ENCODE measurements around the gene ARL5A. TPM values are rescaled to one million over a fixed set of nuclear protein-coding genes. Genes with fewer than 3 reads are reported as not detected.

The ARL5A gene
- total RNA-seq, 2 experiments from 2014 or later: 78.1 to 91.4 TPM

DNA sequence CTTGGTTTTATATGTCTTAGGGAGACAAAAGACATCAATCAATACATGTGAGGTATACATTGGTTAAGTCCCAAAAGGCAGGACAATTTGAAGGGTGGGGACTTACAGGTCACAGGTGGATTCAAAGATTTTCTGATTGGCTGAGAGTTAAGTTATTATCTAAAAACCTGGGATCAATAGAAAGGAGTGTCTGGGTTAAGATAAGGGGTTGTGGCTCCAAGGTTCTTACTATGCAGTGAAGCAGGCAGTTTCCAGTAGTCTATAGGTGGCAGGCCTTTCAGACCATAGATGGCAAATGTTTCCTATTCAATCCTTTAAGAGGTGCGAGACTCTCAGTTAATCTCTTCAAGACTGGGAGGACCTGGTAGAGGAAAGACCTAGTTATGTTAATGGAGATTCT is 51.9 kb downstream of the ARL5A start:
- H3K4me2 ChIP-seq (ENCODE audit: low read length): no peak overlapping the region
- no peak overlapping the region for H2AFZ ChIP-seq (ENCODE audit: low read length)
- peaks cover 19% of the 10 kb centered on the region for H3K36me3 ChIP-seq (ENCODE audit: insufficient read depth, low read length)
- H4K20me1 ChIP-seq (ENCODE audit: insufficient read depth, low read length): no peaks in the 10 kb centered on the region
- H3K4me1 ChIP-seq (ENCODE audit: insufficient read depth, low read length, poor library complexity, severe bottlenecking): peaks cover 33% of the 10 kb centered on the region
- 0 out of 2 replicates have a peak, but pooled peaks cover 4% of the 10 kb centered on the region for H3K9me3 ChIP-seq (ENCODE audit: low read length)
- no peaks in the 10 kb centered on the region for H3K9me2 ChIP-seq (ENCODE audit: insufficient read depth, low read length)
- CTCF ChIA-PET (ENCODE audit: unreplicated experiment): no interaction called here
- BruUV-seq (replicated peaks): no TSS peak
- no peak overlapping the region for H3K27ac ChIP-seq (ENCODE audit: low read depth, low read length, poor library complexity, severe bottlenecking)
- no peak for DNase-seq (ENCODE audit: low spot score)
- no peak overlapping the region for H3K4me3 ChIP-seq (ENCODE audit: low read depth, low read length, poor library complexity, severe bottlenecking)
- intact Hi-C loops (cut with micrococcal nuclease; ENCODE audit: unreplicated experiment): no loop called here
- TF ChIP-seq CTCF (conservative IDR thresholded peaks at IDR 0.05; ENCODE audit: low read length) (no peak), EZH2phosphoT487 (IDR thresholded peaks at IDR 0.05; ENCODE audit: borderline replicate concordance, low read depth, low read length) (no peak)
- POLR2A ChIA-PET: no interaction called here
- no peaks in the 10 kb centered on the region for H3K79me2 ChIP-seq (ENCODE audit: insufficient read depth, low read depth, low read length)

GRCh38 chr2:151775057-151775740 is 53.0 kb downstream of the ARL5A start:
- Histone ChIP-seq H3K4me1 (ENCODE audit: insufficient read depth, low read length, poor library complexity, severe bottlenecking) (peaks cover 45% of the 10 kb centered on the region), H4K20me1 (ENCODE audit: insufficient read depth, low read length) (no peaks in the 10 kb centered on the region), H3K4me2 (ENCODE audit: low read length) (peak overlapping the region; percentile 36), H3K9me2 (ENCODE audit: insufficient read depth, low read length) (no peaks in the 10 kb centered on the region), H2AFZ (ENCODE audit: low read length) (peak overlapping the region; percentile 21; the same call in 1 of the 2 replicates), H3K27ac (ENCODE audit: low read depth, low read length, poor library complexity, severe bottlenecking) (no peak overlapping the region), H3K9me3 (ENCODE audit: low read length) (0 out of 2 replicates have a peak, but pooled peaks cover 4% of the 10 kb centered on the region), H3K4me3 (ENCODE audit: low read depth, low read length, poor library complexity, severe bottlenecking) (no peak overlapping the region), H3K36me3 (ENCODE audit: insufficient read depth, low read length) (peaks cover 18% of the 10 kb centered on the region), H3K79me2 (ENCODE audit: insufficient read depth, low read depth, low read length) (no peaks in the 10 kb centered on the region)
- DNase-seq (ENCODE audit: low spot score): no peak
- TF ChIP-seq CTCF (conservative IDR thresholded peaks at IDR 0.05; ENCODE audit: low read length) (no peak), EZH2phosphoT487 (IDR thresholded peaks at IDR 0.05; ENCODE audit: borderline replicate concordance, low read depth, low read length) (no peak)
- CTCF ChIA-PET (ENCODE audit: unreplicated experiment): no interaction called here
- POLR2A ChIA-PET: no interaction called here
- no TSS peak for BruUV-seq (replicated peaks)
- intact Hi-C loops (cut with micrococcal nuclease; ENCODE audit: unreplicated experiment): no loop called here

GRCh38 chr2:151774506-151774905 is 53.7 kb downstream of the ARL5A start:
- peaks cover 21% of the 10 kb centered on the region for H3K36me3 ChIP-seq (ENCODE audit: insufficient read depth, low read length)
- intact Hi-C loops (cut with micrococcal nuclease; ENCODE audit: unreplicated experiment): no loop called here
- ChIA-PET CTCF (ENCODE audit: unreplicated experiment) (no interaction called here), POLR2A (interaction anchor here (0.7 to 1.2 kb wide), 2 partner anchors 54 to 331 kb away, joined by 3 read pairs; partner anchors contain the start of gene ARL5A)
- peak overlapping the region; percentile 21; the same call in 1 of the 2 replicates for H2AFZ ChIP-seq (ENCODE audit: low read length)
- H3K79me2 ChIP-seq (ENCODE audit: insufficient read depth, low read depth, low read length): no peaks in the 10 kb centered on the region
- no peak overlapping the region for H3K27ac ChIP-seq (ENCODE audit: low read depth, low read length, poor library complexity, severe bottlenecking)
- no peaks in the 10 kb centered on the region for H4K20me1 ChIP-seq (ENCODE audit: insufficient read depth, low read length)
- peak; percentile 18 for DNase-seq (ENCODE audit: low spot score)
- H3K9me3 ChIP-seq (ENCODE audit: low read length): 0 out of 2 replicates have a peak, but pooled peaks cover 4% of the 10 kb centered on the region
- peak overlapping the region; percentile 36; the same call in 1 of the 2 replicates for H3K4me2 ChIP-seq (ENCODE audit: low read length)
- peaks cover 45% of the 10 kb centered on the region for H3K4me1 ChIP-seq (ENCODE audit: insufficient read depth, low read length, poor library complexity, severe bottlenecking)
- no peak overlapping the region for H3K4me3 ChIP-seq (ENCODE audit: low read depth, low read length, poor library complexity, severe bottlenecking)
- H3K9me2 ChIP-seq (ENCODE audit: insufficient read depth, low read length): no peaks in the 10 kb centered on the region
- TF ChIP-seq CTCF (conservative IDR thresholded peaks at IDR 0.05; ENCODE audit: low read length) (no peak), EZH2phosphoT487 (IDR thresholded peaks at IDR 0.05; ENCODE audit: borderline replicate concordance, low read depth, low read length) (no peak)
- BruUV-seq (replicated peaks): no TSS peak
